Trophoblast cell (in vitro differentiated cells and primary cell): Measurements from ENCODE around the gene SPOP.

Experiments used
- DNase-seq, 2 donors: peaks; one replicate each; pipeline ENCODE4 v3.0.0-alpha.2; 2016
- H2AFZ ChIP-seq: 2 replicates; pipeline ENCODE4 v1.6.1; 2013; ENCODE audit warnings: low read length, moderate library complexity, mild to moderate bottlenecking; ENCODE audit not compliant: insufficient read depth, poor library complexity
- H2AK5ac ChIP-seq: 2 replicates; pipeline ENCODE4 v1.6.1; 2013; ENCODE audit warnings: mild to moderate bottlenecking, low read length
- H2BK120ac ChIP-seq: 2 replicates; pipeline ENCODE4 v1.6.1; 2013; ENCODE audit warnings: low read length, mild to moderate bottlenecking, moderate library complexity; ENCODE audit not compliant: insufficient read depth, poor library complexity
- H2BK12ac ChIP-seq: 2 replicates; pipeline ENCODE4 v1.6.1; 2013; ENCODE audit warnings: mild to moderate bottlenecking, low read length, moderate library complexity
- H2BK5ac ChIP-seq: 2 replicates; pipeline ENCODE4 v1.6.1; 2013; ENCODE audit warnings: low read length, low read depth, moderate library complexity, mild to moderate bottlenecking; ENCODE audit not compliant: poor library complexity
- H3K14ac ChIP-seq: 2 replicates; pipeline ENCODE4 v1.6.1; 2013; ENCODE audit warnings: mild to moderate bottlenecking, low read length
- H3K18ac ChIP-seq: 2 replicates; pipeline ENCODE4 v1.6.1; 2013; ENCODE audit warnings: mild to moderate bottlenecking, low read length
- H3K23ac ChIP-seq: 2 replicates; pipeline ENCODE4 v1.6.1; 2013; ENCODE audit warnings: low read length
- H3K27ac ChIP-seq: 2 replicates; pipeline ENCODE4 v1.5.1; 2013; ENCODE audit warnings: low read depth, mild to moderate bottlenecking, inconsistent platforms, low read length, moderate library complexity
- H3K27me3 ChIP-seq: 2 replicates; pipeline ENCODE4 v1.6.1; 2013; ENCODE audit warnings: inconsistent platforms, mild to moderate bottlenecking, low read length, moderate library complexity; ENCODE audit not compliant: insufficient read depth
- H3K36me3 ChIP-seq, 2 experiments: 1 replicate in 1 of 2; 2 replicates in 1 of 2; pipeline ENCODE4 v1.6.1; 2013; ENCODE audit warnings: low read length in 2 of 2, mild to moderate bottlenecking in 2 of 2, moderate library complexity in 1 of 2; ENCODE audit not compliant: insufficient read depth in 2 of 2, control insufficient read depth in 1 of 2
- H3K4ac ChIP-seq: 2 replicates; pipeline ENCODE4 v1.6.1; 2013; ENCODE audit warnings: low read depth, mild to moderate bottlenecking, low read length, moderate library complexity
- H3K4me1 ChIP-seq, 2 experiments: 1 replicate in 1 of 2; 2 replicates in 1 of 2; pipeline ENCODE4 v1.6.1; 2013; ENCODE audit warnings: low read length in 2 of 2, mild to moderate bottlenecking in 2 of 2, moderate library complexity in 1 of 2; ENCODE audit not compliant: insufficient read depth in 2 of 2, control insufficient read depth in 1 of 2
- H3K4me2 ChIP-seq: 2 replicates; pipeline ENCODE4 v1.6.1; 2013; ENCODE audit warnings: inconsistent platforms, mild to moderate bottlenecking, low read length, moderate library complexity
- H3K4me3 ChIP-seq: 2 replicates; pipeline ENCODE4 v1.5.1; 2013; ENCODE audit warnings: mild to moderate bottlenecking, low read depth, low read length, inconsistent platforms
- H3K79me1 ChIP-seq: one replicate; pipeline ENCODE4 v1.6.1; 2013; ENCODE audit warnings: low read length
- H3K79me2 ChIP-seq: 2 replicates; pipeline ENCODE4 v1.6.1; 2013; ENCODE audit warnings: low read length, mild to moderate bottlenecking; ENCODE audit not compliant: control insufficient read depth, insufficient read depth, poor library complexity
- H3K9ac ChIP-seq: 2 replicates; pipeline ENCODE4 v1.6.1; 2013; ENCODE audit warnings: mild to moderate bottlenecking, low read length
- H3K9me3 ChIP-seq: 2 replicates; pipeline ENCODE4 v1.6.1; 2013; ENCODE audit warnings: low read depth, mild to moderate bottlenecking, control low read depth, inconsistent platforms, low read length; ENCODE audit not compliant: insufficient read depth
- H4K12ac ChIP-seq: 2 replicates; pipeline ENCODE4 v1.6.1; 2013; ENCODE audit warnings: low read depth, mild to moderate bottlenecking, low read length, moderate library complexity
- H4K8ac ChIP-seq: 2 replicates; pipeline ENCODE4 v1.6.1; 2013; ENCODE audit warnings: low read depth, mild to moderate bottlenecking, low read length, moderate library complexity
- H4K91ac ChIP-seq: one replicate; pipeline ENCODE4 v1.6.1; 2013; ENCODE audit warnings: low read depth, mild to moderate bottlenecking, low read length, moderate library complexity
- WGBS: extraction: QIAGEN DNeasy Blood & Tissue Kit; methylation state at CpG from one replicate; pipeline ENCODE4 v1.1.7; 2013; ENCODE audit warnings: missing lambda C conversion rate; ENCODE audit not compliant: insufficient read length, insufficient coverage; ENCODE audit errors: extremely low coverage; 5-methylcytosine and 5-hydroxymethylcytosine counted together

Gene SPOP

GRCh38 chr17:49577963-49578362 is 99.9 kb downstream of the SPOP start:
- H3K9ac ChIP-seq, result no peak overlapping the region
- no peak overlapping the region for H3K4ac ChIP-seq
- H2BK120ac ChIP-seq, result no peak overlapping the region
- no peak overlapping the region for H3K18ac ChIP-seq
- no peak overlapping the region for H3K4me3 ChIP-seq
- no peak overlapping the region for H3K27ac ChIP-seq
- no peak overlapping the region for H2BK12ac ChIP-seq
- H3K36me3 ChIP-seq, result no peaks in the 10 kb centered on the region
- H4K91ac ChIP-seq, result no peak overlapping the region
- WGBS, result no CpG with 5 or more reads among the region's 4 CpGs
- H4K12ac ChIP-seq, result no peak overlapping the region
- no peak overlapping the region for H3K4me2 ChIP-seq
- peaks cover 6 to 7% of the 10 kb centered on the region in 2 experiments for H3K4me1 ChIP-seq
- no peak overlapping the region for H2AK5ac ChIP-seq
- no peak overlapping the region for H2AFZ ChIP-seq
- H3K27me3 ChIP-seq, result no peaks in the 10 kb centered on the region
- H4K8ac ChIP-seq, result no peak overlapping the region
- H2BK5ac ChIP-seq, result no peak overlapping the region
- peaks cover 4% of the 10 kb centered on the region for H3K79me2 ChIP-seq
- no peak overlapping the region for H3K14ac ChIP-seq
- H3K9me3 ChIP-seq, result peaks cover 5% of the 10 kb centered on the region
- no peak overlapping the region for H3K23ac ChIP-seq
- no peaks in the 10 kb centered on the region for H3K79me1 ChIP-seq
- no peak for DNase-seq

GRCh38 chr17:49577650-49577934 is 100.3 kb downstream of the SPOP start:
- Histone ChIP-seq H3K4ac (no peak overlapping the region), H3K79me1 (no peaks in the 10 kb centered on the region), H4K8ac (no peak overlapping the region), H4K12ac (no peak overlapping the region), H2BK5ac (no peak overlapping the region), H3K4me1 (peaks cover 6 to 7% of the 10 kb centered on the region in 2 experiments), H3K79me2 (peaks cover 4% of the 10 kb centered on the region), H4K91ac (no peak overlapping the region), H3K4me2 (no peak overlapping the region), H2BK120ac (no peak overlapping the region), H3K9me3 (peaks cover 5% of the 10 kb centered on the region), H3K18ac (no peak overlapping the region), H3K4me3 (no peak overlapping the region), H2BK12ac (no peak overlapping the region), H3K14ac (no peak overlapping the region), H3K27ac (no peak overlapping the region), H3K9ac (no peak overlapping the region), H3K23ac (no peak overlapping the region), H2AK5ac (no peak overlapping the region), H3K27me3 (no peaks in the 10 kb centered on the region), H3K36me3 (no peaks in the 10 kb centered on the region), H2AFZ (no peak overlapping the region)
- DNase-seq, result peak in 1 of 2 donors; percentile 20
- no CpG with 5 or more reads among the region's 3 CpGs for WGBS

GRCh38 chr17:49576917-49577649 is 100.8 kb downstream of the SPOP start:
- no peak for DNase-seq
- H3K23ac ChIP-seq, result no peak overlapping the region
- peak overlapping the region; percentile 80 for H2AFZ ChIP-seq
- peaks cover 5% of the 10 kb centered on the region for H3K9me3 ChIP-seq
- H3K4me1 ChIP-seq, result peaks cover 6 to 7% of the 10 kb centered on the region in 2 experiments
- H3K4me2 ChIP-seq, result peak overlapping the region; percentile 99
- no peak overlapping the region for H4K91ac ChIP-seq
- H4K8ac ChIP-seq, result peak overlapping the region; percentile 44
- H3K4me3 ChIP-seq, result peak overlapping the region; percentile 73
- WGBS, result no CpG with 5 or more reads among the region's 22 CpGs
- H3K14ac ChIP-seq, result peak overlapping the region; percentile 29
- H2BK120ac ChIP-seq, result no peak overlapping the region
- H3K79me1 ChIP-seq, result no peaks in the 10 kb centered on the region
- H3K9ac ChIP-seq, result peak overlapping the region; percentile 59
- no peak overlapping the region for H3K27ac ChIP-seq
- H3K79me2 ChIP-seq, result peaks cover 4% of the 10 kb centered on the region
- H2AK5ac ChIP-seq, result peak overlapping the region; percentile 11
- H3K18ac ChIP-seq, result peak overlapping the region; percentile 28
- H3K4ac ChIP-seq, result no peak overlapping the region
- H3K36me3 ChIP-seq, result no peaks in the 10 kb centered on the region
- H3K27me3 ChIP-seq, result peaks cover 2% of the 10 kb centered on the region
- peak overlapping the region; percentile 16 for H2BK5ac ChIP-seq
- H2BK12ac ChIP-seq, result peak overlapping the region; percentile 8
- peak overlapping the region; percentile 14 for H4K12ac ChIP-seq

GRCh38 chr17:49576088-49576916 is 101.6 kb downstream of the SPOP start:
- H2AFZ ChIP-seq, result peak overlapping the region; percentile 80
- peak overlapping the region; percentile 99 for H3K4me2 ChIP-seq
- H3K23ac ChIP-seq, result no peak overlapping the region
- peak overlapping the region; percentile 29 for H3K14ac ChIP-seq
- peak overlapping the region; percentile 14 for H4K12ac ChIP-seq
- no peak overlapping the region for H2BK12ac ChIP-seq
- no peak overlapping the region for H3K4ac ChIP-seq
- H2AK5ac ChIP-seq, result no peak overlapping the region
- H3K18ac ChIP-seq, result peak overlapping the region; percentile 28
- H3K79me2 ChIP-seq, result peaks cover 4% of the 10 kb centered on the region
- H3K4me1 ChIP-seq, result peaks cover 6 to 7% of the 10 kb centered on the region in 2 experiments
- peaks cover 5% of the 10 kb centered on the region for H3K9me3 ChIP-seq
- peak overlapping the region; percentile 44 for H4K8ac ChIP-seq
- peak overlapping the region; percentile 73 for H3K4me3 ChIP-seq
- H2BK120ac ChIP-seq, result no peak overlapping the region
- no peak overlapping the region for H4K91ac ChIP-seq
- H2BK5ac ChIP-seq, result peak overlapping the region; percentile 42
- no peaks in the 10 kb centered on the region for H3K79me1 ChIP-seq
- peaks cover 2% of the 10 kb centered on the region for H3K27me3 ChIP-seq
- no peak overlapping the region for H3K27ac ChIP-seq
- peak; percentile 59 to 64 for DNase-seq
- H3K9ac ChIP-seq, result no peak overlapping the region
- H3K36me3 ChIP-seq, result no peaks in the 10 kb centered on the region
- WGBS, result no CpG with 5 or more reads among the region's 68 CpGs
